Stimulated activated CD8-positive, alpha-beta memory T cell treated with anti-CD3 and anti-CD28 coated beads, Interleukin-15, amount 100 ng/mL, for 24 hours (primary cell): Measurements from ENCODE around the gene CHST11.

ENCODE experiments used
- DNase-seq: peaks from one replicate; pipeline ENCODE4 v3.0.0-alpha.2; 2020; ENCODE audit warnings: low read depth

The CHST11 gene

DNA sequence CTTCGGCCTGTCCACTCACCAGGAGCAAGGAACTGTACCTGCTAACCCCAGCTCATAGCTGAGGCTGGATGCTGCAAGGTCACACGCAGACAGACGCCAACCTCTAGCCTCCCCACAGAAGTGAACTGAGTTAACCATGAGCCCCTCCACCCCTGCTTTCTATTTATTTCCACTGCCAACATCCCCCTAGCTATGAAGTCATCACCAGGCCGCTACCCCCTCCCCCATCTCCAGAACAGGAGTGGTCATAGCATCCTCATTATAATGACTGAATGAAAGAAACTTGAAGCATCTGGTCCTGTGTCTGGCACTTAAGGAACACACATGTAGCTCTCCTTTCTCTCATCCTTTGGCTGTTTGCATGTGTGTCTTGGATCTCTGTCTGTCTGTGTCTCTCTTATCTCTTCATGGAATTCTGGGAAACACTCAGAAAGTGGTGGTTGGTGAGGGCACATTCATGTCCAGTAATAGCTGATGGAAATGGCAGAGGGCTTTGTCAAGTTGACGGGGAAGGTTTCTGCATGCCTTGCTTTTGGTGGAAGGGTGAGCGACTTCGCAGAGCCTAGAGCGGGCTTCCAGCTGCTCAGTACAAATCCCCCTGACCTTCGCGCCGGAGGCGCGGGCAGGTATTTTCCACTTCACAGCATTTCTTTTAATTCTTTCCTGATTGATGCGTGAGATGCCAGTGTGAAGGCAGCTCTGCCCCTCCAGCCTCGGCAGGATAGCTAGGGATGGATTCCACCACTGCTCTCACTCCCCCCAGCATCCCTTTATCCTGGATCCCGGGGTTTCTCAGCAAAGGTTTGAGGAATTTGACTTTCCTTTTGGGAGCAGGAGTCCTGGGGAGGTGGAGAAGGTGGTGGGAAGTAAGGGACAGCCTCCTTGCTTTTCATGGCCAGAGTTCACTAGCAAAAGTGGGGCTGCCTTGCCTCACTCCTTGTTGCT is 198.2 kb downstream of the CHST11 start:
- no peak for DNase-seq

DNA sequence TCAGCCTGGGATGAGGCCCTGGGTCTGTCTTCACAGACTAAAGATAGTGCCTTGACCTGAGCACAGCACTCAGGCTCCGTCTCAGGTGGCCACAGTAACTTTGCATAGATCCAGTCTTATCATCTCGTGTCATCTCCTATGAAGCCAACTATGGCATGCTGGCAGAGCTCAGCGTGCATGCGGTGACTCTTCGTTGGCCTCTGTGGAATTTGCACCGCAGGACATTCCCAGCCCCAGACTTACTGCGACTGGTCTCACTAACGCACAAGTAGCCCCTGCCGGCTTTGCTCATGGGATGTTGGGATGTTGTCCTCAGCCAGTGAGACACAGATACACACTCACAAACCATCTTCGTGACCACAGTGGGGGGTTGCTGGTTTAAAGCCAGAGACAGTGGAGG is 199.6 kb downstream of the CHST11 start:
- no peak for DNase-seq

- no peak for DNase-seq
Measured at GRCh38 chr12:104656921-104657320, 200.2 kb downstream of the CHST11 start.

GRCh38 chr12:104657726-104658484 is 201.2 kb downstream of the CHST11 start:
- no peak for DNase-seq

- no peak for DNase-seq
Measured at GRCh38 chr12:104659058-104659457, 202.3 kb downstream of the CHST11 start.

DNA sequence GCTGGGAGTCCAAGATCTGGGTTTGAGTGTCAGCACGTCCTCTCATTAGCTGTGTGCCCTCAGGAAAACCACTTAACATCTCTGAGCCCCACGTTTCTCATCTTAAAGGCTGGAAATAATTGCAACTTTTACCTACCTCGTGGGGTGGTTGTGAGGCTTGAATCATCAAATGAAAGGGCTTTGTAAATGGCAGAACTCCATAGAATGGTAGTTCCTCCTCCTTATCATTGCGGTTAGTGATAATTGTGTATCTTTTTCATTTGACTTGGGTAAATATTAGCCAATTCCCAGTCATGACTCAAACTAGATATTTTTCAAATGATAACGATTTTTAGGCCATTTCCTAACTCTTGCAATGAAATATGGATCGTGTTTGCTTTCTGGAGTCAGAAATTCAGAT is 205.5 kb downstream of the CHST11 start:
- DNase-seq: no peak

DNA sequence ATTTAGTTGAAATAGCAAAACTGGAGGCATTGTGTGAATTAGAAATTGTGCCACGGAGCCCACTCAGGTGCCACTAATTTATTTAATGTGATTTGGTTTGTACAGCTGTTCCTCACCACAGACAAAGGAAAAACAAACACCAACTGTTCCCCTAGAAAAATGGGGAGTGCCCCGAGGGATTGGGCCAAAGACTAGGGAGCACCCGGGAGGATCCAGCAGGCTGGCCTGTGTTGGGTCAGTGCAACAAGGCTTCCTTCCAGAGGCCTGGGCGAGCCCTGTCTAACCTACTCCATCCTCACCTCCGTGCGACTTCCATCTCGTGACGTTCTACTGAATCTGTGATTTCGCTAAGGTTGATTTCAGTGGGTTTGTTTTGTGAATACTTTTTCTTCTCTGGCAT is 206.2 kb downstream of the CHST11 start:
- DNase-seq: no peak

- no peak for DNase-seq
Measured at GRCh38 chr12:104664351-104664750, 207.6 kb downstream of the CHST11 start.

- no peak for DNase-seq
Measured at GRCh38 chr12:104665296-104665695, 208.5 kb downstream of the CHST11 start.

GRCh38 chr12:104667139-104667538 is 210.4 kb downstream of the CHST11 start:
- DNase-seq: no peak

DNA sequence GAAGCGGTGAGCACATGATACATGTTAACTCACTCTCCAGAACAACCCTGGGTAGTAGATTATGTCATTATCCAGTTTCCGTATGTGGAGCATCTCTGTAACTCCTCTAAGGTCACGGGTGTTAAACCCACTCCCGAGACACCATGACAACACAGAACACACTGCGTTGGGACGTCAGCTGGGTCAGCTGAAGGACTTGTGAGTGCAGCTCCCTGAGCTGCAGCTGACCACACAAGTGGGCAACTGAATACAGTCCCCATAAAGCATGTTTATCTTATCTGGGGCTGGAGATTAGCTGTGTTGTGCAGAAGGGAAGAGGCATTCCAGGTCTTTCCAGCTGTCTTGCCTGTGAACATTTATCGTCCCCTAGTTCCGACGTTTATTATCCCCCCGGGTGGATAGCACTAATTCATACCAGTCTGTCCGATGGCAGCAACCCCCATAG is 211.5 kb downstream of the CHST11 start:
- DNase-seq: no peak

DNA sequence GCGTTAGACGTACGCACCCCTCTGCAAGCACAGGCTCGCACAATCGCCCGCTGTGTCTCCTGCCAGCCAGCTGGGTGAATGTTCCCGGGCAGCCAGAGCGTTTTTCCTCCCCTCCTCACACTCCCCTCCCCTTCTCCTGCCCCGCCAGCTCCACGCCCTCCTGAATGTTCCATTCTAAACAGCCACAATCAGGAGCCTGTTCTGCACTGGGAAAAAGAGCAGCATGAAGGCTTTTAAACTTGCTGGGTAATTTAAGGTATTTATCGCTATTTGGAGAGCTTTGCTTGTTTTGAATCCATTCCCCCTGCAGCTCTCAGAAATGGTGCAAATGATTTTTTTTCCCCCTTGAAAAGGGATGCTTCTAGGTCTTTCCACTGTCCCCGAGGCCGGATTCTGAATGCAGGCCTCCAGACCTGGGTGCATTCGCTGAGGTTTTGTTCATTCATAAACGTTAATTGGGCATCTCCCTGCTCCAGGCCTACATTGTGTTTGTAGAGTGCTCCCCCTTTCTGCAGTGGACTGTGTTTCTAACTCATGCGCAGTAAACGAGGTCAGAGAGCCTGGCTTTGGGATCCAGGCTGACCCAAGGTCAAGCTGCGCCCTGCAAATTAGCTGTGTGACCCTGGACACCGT is 212.5 kb downstream of the CHST11 start:
- DNase-seq: no peak

DNA sequence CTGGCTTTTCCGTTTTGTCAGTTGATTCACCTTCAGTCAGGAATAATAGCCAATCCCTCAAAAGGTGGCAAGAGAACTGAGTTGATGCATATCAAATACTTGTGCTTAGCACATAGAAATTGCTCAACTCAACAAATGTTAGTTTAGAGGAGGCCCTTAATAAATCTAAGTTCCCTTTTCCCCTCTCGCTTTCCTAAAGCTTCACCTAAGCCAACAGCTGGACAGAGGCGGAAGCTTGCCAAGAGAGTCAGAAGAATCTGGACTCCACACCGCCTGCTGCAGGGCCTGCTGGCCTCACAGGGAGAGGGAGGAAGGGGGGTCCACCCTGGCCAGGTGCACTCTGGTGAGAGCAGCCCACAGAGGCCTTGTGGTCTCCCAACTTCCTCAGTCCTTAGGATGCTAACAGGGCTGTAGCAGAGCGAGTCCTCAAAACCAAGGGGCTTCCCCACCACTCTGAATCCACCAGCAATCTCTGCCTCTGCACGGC is 213.1 kb downstream of the CHST11 start:
- DNase-seq: no peak

- DNase-seq: no peak
Measured at GRCh38 chr12:104670439-104671408, 214.0 kb downstream of the CHST11 start.

DNA sequence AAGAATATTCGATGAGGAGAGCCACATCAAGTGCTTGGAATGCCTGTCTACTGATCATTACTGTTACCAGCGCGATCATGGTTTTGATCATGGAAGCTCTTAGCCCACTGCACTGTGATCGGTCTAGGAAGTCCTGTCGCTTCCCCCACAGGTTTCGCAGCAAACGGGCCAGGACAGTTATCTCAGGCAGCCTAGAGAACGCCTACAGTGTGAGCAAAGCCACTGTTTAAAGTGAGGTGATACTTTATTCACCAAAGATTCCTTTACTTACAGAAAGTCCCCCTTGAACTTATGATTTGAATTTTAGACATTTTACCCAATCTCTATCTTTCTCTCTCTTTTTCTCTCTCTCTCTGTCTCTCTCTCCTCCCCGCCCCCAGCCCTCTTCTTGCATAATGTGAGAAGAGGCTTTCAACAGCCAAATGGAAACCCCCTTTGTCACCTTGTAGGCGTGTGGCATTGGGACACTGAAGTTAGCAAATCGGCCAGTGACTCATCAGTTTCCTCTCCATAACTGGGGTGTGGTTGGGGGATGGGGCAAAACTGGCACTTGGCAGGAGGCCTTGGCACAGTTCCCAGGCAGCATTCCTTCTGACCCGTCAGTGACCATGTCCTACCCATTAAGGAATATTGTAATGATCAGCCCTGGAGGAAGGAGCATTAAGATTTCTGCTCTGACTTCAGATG is 214.8 kb downstream of the CHST11 start:
- peak; percentile 49 for DNase-seq

DNA sequence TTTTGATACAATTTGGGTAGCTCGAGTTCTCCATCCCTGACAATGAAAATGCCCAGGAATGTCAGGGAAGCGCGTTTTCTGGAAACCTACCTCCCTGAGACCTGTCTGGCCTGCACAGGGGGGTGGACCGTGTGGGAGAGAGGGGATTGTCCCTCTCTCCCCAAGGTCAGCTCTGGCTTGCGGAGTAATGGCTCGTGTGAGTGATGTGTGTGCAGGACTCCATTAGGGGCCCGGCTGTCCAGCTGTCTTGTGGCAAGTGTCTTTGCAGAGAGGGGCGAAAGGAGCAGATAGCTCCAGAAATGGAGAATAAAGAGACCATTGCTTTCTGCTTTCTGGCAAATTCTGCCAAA is 215.3 kb downstream of the CHST11 start:
- DNase-seq: no peak

DNA sequence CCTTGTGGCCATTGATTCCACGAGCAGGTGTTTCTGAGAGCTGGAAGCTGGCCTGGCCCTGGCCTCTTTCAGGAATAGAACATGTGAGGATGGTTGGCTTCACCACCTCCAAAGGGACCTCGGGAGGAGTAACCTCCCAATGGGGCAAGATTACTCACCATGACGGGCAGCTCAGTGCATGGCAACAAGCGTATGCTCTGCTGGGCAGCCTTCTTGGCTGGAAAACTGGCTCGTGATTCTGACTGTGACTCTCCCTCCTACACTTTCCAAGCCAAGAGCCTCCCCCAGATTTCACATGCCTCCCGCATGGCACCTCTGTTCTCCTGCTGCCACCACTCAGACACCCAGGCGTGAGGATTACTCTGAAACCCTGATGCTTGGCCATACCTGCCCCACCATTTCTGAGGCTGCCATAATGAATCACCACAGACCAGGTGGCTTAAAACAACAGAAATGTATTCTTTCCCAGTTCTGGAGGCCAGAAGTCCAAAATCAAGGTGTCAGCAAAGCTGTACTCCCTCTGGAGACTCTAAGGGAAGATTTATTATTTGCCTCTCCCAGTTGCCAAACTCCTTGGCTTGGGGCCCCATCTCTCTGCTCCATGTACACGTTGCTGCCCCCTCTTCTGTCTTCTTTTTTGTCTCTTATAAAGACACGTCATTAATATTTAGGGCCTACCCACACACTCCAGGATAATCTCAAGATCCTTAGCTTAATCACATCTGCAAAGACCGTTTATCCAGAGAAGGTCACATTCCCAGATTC is 215.9 kb downstream of the CHST11 start:
- no peak for DNase-seq

DNA sequence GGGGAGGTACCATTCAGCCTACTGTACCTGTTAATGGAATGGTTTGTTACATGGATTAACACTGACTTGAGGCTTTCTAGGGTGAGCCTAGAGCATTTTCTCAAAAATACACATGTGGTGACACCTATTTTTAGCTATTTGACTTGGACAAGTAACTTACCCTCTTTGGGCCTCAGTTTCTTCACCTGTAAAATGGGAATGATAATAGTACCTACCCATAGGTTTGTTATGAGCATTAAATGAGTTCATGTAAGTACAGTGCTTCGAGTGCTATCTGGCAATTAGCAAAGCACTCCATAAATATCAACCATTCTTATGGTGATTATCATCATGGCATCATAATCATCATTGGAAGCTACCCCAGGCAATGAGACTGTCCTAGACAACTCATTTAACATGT is 216.5 kb downstream of the CHST11 start:
- DNase-seq: no peak

DNA sequence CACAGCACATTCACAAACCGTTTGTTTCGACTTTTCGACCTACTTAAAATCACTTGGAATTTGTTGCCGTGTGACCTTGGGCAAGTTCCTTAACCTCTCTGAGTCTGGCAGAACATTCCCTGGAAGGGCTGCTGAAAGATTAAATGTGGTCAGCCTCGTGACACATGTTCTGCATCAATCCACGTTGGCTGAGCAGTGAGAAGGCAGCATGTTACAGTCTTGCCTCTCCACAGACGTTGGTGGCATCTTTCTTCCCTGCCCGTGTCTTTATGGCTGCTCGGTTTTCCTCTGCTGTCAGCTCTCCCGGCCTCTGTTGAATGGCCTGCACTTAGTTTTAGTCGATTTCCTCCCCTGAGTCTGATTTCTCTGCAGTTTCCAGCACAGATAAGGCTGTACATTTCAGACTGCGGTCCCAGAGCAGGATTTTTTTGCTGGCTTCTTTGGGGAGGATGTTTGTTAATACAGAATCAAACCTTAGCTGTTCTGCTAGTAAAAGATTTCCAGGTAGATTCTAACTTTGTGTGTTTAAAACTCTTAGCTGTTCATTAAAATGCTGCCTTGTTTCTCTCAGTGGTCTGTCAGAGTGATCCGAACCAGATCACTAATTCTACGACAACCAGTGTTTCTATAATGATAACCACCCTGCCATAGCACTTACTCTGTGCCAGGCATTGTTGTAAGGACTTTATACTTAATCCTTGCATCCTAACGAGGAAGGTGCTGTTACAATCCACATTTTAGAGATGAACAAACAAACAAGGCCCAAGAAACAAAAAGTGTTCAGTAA is 217.1 kb downstream of the CHST11 start:
- DNase-seq: no peak
